ENCODE measurements around the gene CYGB. TPM values are rescaled to one million over a fixed set of nuclear protein-coding genes. Genes with fewer than 3 reads are reported as not detected.
"Not testable (repeated sequence)": the region's sequence is repeated elsewhere in the genome, so short reads cannot be mapped to it uniquely, and the experiment has no call there.

The CYGB gene
- total and polyA plus RNA-seq, 12 donors: 6.3 to 38.3 (median 14.3) TPM

DNA sequence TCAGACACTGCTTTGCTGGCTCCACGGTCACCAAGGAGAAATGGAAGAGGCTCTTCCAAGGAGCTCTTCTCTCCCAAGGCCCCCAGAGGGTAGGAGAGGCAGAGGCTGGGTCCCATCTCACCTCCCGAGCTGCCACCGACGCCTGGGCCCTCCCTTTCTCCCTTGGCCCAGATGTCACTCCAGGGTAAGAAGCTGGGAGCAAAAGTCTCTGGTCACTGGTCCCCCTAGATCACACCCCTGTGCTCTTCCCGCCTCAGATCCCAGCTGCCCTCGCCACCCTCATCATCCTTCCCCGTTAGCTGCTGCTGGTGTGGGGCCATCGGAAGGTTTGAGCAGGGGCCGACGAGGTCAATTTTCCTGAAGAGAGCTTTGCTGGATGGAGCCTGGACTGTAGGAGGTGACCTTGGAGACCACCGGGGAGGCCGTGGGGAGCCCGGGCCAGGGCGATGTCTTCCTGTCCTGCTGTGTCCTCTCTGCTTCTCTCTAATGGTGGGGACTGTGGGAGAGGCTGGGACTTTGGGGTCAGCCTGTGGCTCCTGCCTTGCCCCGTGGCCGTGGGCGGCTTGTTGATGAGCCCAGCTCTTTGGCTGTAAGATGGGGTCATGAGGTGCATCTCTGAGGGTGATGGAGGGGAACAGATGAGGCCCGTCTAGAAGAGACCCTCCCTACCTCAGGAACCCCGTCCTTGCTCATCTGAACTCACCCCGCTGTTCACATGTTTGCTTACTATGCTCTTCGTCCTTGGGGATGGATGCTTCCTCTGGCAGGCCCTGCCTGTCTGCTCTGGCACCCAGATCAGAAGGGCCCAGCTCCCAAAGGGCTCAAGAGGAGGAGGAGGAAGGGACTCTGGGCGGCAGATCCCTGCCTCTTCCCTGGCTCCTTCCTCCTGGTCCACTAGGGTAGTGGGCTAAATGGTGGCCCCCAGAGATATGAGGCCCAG is 24.9 kb downstream of the CYGB start:
- H3K4me3 ChIP-seq: no peak overlapping the region
- TF ChIP-seq, protein P1, sequence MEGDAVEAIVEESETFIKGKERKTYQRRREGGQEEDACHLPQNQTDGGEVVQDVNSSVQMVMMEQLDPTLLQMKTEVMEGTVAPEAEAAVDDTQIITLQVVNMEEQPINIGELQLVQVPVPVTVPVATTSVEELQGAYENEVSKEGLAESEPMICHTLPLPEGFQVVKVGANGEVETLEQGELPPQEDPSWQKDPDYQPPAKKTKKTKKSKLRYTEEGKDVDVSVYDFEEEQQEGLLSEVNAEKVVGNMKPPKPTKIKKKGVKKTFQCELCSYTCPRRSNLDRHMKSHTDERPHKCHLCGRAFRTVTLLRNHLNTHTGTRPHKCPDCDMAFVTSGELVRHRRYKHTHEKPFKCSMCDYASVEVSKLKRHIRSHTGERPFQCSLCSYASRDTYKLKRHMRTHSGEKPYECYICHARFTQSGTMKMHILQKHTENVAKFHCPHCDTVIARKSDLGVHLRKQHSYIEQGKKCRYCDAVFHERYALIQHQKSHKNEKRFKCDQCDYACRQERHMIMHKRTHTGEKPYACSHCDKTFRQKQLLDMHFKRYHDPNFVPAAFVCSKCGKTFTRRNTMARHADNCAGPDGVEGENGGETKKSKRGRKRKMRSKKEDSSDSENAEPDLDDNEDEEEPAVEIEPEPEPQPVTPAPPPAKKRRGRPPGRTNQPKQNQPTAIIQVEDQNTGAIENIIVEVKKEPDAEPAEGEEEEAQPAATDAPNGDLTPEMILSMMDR (IDR thresholded peaks at IDR 0.05): no peak
- no peak for TF ChIP-seq POLR2A (IDR thresholded peaks at IDR 0.05)
- 75 to 79% (median 77%) methylated on average over 13 to 22 of the region's 22 CpGs for WGBS, 4 donors
- intact Hi-C loops (cut with DNase I): no loop called here
- no peak for DNase-seq
- H3K4me1 ChIP-seq (replicated peaks in 1 of 2): no peaks in the 10 kb centered on the region
- no peaks in the 10 kb centered on the region for H3K9me3 ChIP-seq (replicated peaks in 1 of 3)
- H3K36me3 ChIP-seq (replicated peaks in 1 of 2): no peaks in the 10 kb centered on the region
- H3K27ac ChIP-seq: no peak overlapping the region
- no peaks in the 10 kb centered on the region for H3K27me3 ChIP-seq

DNA sequence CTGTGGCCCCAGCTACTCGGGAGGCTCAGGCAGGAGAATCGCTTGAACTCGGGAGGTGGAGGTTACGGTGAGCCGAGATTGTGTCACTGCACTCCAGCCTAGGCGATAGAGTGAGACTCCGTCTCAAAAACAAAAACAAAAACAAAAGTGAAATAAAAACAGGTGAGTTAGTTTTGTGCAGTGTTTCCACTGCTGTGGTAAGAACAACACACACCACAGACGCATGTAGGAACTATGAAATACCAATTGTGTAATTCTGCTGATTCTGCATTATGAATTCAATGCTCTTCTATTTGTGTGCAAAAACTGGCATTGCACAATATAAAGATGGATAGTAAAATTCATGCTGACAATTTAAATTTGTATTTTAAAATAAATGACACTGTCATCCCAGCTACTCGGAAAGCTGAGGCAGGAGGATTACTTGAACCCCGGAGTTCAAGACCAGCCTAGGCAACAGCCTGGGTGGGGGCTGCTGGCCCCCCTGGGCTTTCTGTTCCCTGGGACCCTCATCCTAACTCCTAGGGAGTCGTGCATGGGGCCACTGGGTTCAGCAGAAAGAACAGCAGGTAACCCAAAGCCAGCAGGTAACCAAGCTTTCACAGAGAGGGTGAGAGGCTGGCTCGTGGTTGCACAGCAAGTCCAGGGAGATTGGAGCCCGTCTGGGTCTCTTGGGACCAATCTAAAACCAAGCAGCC is 25.7 kb downstream of the CYGB start:
- intact Hi-C loops (cut with DNase I): no loop called here
- 76 to 79% (median 78%) methylated on average over 11 to 13 of the region's 13 CpGs for WGBS, 4 donors
- DNase-seq: no peak

DNA sequence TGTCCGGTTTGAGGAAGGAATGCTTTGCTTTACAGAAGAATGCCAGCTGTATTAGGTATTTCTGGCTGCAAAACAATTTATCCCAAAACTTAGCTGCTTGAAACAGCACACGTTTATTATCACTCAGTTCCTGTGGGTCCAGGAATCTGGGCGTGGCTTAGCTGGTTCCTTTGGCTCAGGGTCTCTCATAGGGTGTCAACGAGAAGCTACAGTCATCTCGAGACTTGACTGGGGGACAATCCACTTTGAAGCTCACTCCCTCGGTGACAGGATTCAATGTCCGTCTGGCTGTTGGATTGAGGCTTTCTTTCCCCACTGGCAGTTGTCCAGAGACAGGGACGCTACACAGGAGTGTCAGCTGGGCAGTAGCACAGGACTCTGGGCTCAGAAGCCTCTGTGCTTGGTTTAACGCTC is 26.7 kb downstream of the CYGB start:
- no peaks in the 10 kb centered on the region for H3K36me3 ChIP-seq (replicated peaks in 1 of 2)
- no peak overlapping the region for H3K4me3 ChIP-seq
- 38 to 55% (median 49%) methylated on average over 8 to 9 of the region's 9 CpGs for WGBS, 4 donors
- H3K27ac ChIP-seq: no peak overlapping the region
- TF ChIP-seq POLR2A (IDR thresholded peaks at IDR 0.05): no peak
- TF ChIP-seq, protein P1 (IDR thresholded peaks at IDR 0.05): no peak
- H3K4me1 ChIP-seq (replicated peaks in 1 of 2): peaks cover 0 to 3% of the 10 kb centered on the region in 2 donors
- H3K27me3 ChIP-seq: no peaks in the 10 kb centered on the region
- intact Hi-C loops (cut with DNase I): no loop called here
- H3K9me3 ChIP-seq (replicated peaks in 1 of 3): no peaks in the 10 kb centered on the region
- no peak for DNase-seq

More for the DNA sequence above, 25.7 kb downstream of the CYGB start:
- H3K27ac ChIP-seq: no peak overlapping the region
- no peaks in the 10 kb centered on the region for H3K27me3 ChIP-seq
- TF ChIP-seq POLR2A (IDR thresholded peaks at IDR 0.05): no peak
- TF ChIP-seq, protein P1 (IDR thresholded peaks at IDR 0.05): no peak
- no peaks in the 10 kb centered on the region for H3K9me3 ChIP-seq (replicated peaks in 1 of 3)
- H3K36me3 ChIP-seq (replicated peaks in 1 of 2): no peaks in the 10 kb centered on the region
- no peak overlapping the region for H3K4me3 ChIP-seq
- no peaks in the 10 kb centered on the region for H3K4me1 ChIP-seq (replicated peaks in 1 of 2)

DNA sequence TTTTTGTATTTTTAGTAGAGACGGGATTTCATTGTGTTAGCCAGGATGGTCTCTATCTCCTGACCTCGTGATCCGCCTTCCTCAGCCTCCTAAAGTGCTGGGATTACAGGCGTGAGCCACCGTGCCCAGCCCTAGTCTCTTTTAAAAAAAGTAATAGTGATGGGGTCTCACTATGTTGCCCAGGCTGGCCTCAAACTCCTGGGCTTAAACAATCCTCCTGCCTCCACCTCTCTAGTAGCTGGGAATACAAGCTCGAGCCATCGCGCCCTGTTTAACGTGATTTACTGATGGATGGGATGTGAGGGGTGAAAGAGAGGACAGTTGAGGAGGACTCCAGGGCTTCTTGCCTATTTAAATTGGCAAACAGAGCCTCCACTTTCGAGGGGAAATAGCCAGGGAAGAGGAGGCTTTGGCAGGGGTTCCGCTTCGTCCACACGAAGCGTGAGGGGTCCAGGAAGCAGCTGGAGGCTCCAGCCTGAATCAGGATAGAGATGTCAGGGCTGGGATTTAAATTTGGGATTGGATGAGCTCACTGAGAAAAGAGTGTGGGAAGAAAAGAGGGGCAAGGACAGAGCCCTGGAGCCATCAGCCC is 28.9 kb downstream of the CYGB start:
- DNase-seq; H3K27ac ChIP-seq; H3K27me3 ChIP-seq; H3K4me1 ChIP-seq (replicated peaks in 1 of 2); H3K4me3 ChIP-seq; H3K9me3 ChIP-seq (replicated peaks in 1 of 3); H3K36me3 ChIP-seq (replicated peaks in 1 of 2): not testable (repeated sequence)
- WGBS, 4 donors: 57 to 70% (median 64%) methylated on average over 10 to 14 of the region's 14 CpGs
- intact Hi-C loops (cut with DNase I): loop anchor here (5.0 to 10.0 kb wide), 3 partner anchors 41 to 106 kb away; partner anchors contain the start of gene AANAT (in 1 of the 2)

Data from adrenal gland (tissue), 12 donors.